ENCODE results near the gene BHLHE40.

BHLHE40 gene

DNA sequence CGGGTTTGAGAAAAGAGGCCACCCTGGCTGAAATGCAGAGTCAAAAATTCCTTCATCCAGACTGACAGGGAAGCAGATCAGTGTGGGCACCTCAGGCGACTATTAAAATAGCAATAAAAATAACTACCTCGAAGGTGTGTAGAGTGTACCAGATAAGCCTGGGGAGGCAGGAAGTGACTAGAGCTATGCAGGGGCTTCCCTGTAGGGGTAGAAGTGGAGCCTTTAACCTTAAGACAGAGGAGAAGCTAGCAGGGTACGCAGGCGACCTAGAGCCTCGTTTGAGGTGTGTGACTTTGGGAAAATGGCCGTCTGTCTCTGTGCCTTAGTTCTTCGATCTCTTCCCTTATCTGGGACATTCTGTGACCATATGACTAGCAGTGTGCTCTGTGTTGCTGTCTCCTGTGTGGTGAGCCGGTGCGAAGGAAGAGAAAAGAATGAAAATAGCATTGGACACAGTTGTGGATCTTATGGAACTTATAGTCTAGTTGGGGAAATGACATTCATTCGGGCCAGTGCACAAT, 17.6 kb downstream of the BHLHE40 start:
- no peak for FAIRE-seq

DNA sequence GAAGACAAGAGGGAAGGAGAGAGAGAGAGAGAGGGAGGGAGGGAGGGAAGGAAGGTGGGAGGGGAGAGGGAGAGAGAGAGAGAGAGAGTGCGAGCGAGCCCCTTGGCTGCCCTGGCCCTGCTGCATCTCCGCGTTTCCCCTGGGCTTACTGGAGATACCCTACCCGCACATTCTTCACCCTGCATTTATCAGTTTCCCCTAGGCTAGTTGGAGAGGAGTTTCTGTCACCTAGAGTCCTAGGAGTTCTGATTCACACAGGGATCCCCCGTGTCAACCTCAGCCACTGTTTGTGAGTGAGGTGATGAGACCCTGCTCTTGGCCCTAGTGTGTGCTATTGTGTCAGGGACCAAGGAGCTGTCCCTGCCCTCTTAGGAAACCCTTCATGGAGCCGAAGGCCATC, 18.7 kb downstream of the BHLHE40 start:
- TF ChIP-seq, protein P1, sequence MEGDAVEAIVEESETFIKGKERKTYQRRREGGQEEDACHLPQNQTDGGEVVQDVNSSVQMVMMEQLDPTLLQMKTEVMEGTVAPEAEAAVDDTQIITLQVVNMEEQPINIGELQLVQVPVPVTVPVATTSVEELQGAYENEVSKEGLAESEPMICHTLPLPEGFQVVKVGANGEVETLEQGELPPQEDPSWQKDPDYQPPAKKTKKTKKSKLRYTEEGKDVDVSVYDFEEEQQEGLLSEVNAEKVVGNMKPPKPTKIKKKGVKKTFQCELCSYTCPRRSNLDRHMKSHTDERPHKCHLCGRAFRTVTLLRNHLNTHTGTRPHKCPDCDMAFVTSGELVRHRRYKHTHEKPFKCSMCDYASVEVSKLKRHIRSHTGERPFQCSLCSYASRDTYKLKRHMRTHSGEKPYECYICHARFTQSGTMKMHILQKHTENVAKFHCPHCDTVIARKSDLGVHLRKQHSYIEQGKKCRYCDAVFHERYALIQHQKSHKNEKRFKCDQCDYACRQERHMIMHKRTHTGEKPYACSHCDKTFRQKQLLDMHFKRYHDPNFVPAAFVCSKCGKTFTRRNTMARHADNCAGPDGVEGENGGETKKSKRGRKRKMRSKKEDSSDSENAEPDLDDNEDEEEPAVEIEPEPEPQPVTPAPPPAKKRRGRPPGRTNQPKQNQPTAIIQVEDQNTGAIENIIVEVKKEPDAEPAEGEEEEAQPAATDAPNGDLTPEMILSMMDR (IDR thresholded peaks at IDR 0.05; ENCODE audit: insufficient read depth, missing control alignments), result no peak
- FAIRE-seq (no peak), DNase-seq (ENCODE audit: insufficient read length, low spot score) (no peak)

More for the DNA sequence above, 17.6 kb downstream of the BHLHE40 start:
- TF ChIP-seq, protein P1 (IDR thresholded peaks at IDR 0.05; ENCODE audit: insufficient read depth, missing control alignments), result no peak
- DNase-seq (ENCODE audit: insufficient read length, low spot score), result no peak

DNA sequence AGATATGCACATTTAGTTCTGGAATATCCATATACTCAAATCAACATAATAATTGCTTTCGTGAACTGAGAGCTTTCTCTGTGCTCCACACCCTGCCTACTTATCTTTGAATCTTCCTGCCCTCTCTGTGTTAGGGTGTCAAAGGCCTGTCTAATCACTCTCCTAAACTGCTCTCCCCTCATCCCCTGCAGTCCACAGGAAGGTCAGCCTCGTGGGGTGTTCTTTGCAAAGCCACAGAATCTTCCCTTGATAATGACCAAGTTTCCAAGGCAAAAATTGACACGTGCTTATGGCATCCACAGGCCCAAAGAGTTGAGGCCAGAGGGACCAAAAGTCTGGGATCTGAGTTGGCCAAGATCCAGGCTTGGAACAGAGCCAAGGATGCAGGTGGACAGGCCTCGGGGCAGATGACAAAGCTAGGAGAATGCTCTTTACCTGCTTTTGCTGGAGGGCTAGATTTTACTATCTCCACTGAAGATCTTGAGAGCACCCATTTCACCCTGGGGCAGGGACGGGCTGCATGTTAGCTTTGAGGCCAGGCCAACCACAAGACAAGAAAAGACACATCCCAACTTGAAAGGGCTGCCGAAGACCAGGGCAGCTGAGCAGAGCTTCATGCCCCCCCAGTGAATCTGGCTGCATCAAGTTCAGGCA, 20.4 kb downstream of the BHLHE40 start:
- TF ChIP-seq, protein P1 (IDR thresholded peaks at IDR 0.05; ENCODE audit: insufficient read depth, missing control alignments), result no peak
- no peak for DNase-seq (ENCODE audit: insufficient read length, low spot score)
- no peak for FAIRE-seq

DNA sequence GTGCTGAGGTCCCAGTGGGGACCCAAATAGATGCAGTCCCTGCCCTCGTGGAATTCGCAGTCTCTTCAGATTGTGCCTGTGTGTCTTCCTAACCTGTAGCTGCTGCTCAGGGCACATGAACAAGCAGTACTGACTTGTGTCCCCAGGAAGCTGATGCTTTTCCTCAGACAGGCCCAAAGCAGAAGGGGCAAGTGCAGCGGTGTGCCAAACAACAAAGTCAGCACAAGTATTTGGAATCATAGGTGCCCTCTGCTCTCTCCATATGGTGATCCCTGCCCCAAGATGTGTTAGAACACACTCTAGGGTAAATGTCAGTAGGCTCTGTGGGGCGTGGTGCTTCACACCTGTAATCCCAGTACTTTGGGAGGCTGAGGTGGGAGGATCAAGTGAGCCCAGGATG, 21.9 kb downstream of the BHLHE40 start:
- TF ChIP-seq, protein P1 (IDR thresholded peaks at IDR 0.05; ENCODE audit: insufficient read depth, missing control alignments), result no peak
- FAIRE-seq (no peak), DNase-seq (ENCODE audit: insufficient read length, low spot score) (no peak)

DNA sequence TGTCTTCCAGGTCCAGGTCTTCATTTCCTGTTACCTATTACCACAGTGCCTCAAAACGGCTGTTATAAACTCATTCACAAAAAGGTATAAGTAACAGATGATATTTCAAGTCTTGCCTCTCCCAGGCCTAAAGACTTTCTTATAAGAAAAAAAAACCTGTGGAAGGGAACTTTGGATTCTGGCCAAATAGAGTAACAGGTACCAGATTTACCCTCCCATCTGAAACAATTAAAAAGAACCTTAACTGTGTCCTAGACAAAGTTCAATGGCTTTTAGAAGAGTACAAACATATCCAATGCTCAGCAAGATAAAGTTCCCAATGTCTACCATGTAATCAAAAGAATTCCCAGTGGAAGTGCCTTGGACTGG, 22.6 kb downstream of the BHLHE40 start:
- no peak for DNase-seq (ENCODE audit: insufficient read length, low spot score)
- FAIRE-seq, result no peak
- TF ChIP-seq, protein P1 (IDR thresholded peaks at IDR 0.05; ENCODE audit: insufficient read depth, missing control alignments), result no peak

DNA sequence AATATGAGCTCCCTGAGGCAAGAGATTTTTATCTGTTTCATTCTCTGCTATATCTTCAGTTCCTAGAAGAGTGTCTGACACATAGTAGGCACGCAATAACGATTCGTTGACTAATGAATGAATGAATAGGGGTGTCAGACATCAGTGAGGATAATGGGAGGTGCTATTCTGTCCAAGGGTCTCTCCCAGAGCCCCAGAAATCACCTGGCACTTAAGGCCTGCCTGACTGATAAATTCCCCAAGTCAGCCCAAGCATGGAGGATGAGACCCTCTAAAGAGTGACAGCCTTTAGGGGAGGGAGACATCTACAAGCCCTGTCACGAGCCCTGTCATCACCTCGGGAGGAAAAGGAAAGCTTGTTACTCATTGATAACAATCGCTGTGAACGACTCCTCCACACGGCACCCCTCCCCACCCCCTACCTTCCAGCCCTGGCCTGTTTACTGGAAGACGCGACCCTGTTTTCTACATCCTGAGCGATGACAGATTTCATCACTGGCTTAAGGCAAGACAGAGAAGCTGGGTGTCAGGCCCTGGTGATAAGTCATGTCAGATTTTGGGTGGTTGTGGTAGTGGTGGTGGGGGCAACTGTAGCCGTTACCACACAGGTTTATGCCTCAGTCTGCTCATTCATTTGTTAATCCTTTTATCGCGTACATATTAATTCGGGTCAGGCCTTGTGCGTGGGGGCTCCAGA, 23.1 kb downstream of the BHLHE40 start:
- FAIRE-seq (no peak), DNase-seq (ENCODE audit: insufficient read length, low spot score) (no peak)
- TF ChIP-seq, protein P1 (IDR thresholded peaks at IDR 0.05; ENCODE audit: insufficient read depth, missing control alignments), result no peak

DNA sequence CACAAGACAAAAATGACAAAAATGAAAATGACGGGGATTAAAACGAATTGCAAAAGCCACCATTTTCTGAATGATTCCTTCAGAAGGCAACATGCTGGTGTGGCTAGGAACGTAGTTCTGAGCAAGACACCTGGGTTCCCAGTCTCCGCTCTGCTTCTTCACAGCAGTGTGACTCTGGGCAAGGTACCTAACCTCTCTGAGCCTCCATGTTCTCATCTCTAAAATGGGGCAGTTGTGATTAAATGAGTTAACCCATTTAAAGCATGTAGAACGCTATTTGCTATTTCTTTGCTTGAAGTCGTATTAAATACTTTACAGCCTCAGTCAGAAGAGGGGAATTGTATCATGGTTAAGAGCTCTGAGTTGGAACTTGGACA, 23.6 kb downstream of the BHLHE40 start:
- no peak for DNase-seq (ENCODE audit: insufficient read length, low spot score)
- FAIRE-seq, result no peak
- TF ChIP-seq, protein P1 (IDR thresholded peaks at IDR 0.05; ENCODE audit: insufficient read depth, missing control alignments), result no peak
